HEK293T (cell line): ENCODE data around the gene C5orf34.

ENCODE experiments used
- ARNT ChIP-seq: fragments of 450-650 bp; IDR thresholded peaks from 2 replicates; pipeline ENCODE4 v1.6.1; 2017; ENCODE audit warnings: mild to moderate bottlenecking
- ELF4 ChIP-seq: fragments of 450-650 bp; IDR thresholded peaks from 2 replicates; pipeline ENCODE4 v1.6.1; 2017; ENCODE audit warnings: antibody characterized with exemption
- FOXA1 ChIP-seq: fragments of 450-650 bp; IDR thresholded peaks from 2 replicates; pipeline ENCODE4 v1.6.1; 2016; ENCODE audit warnings: mild to moderate bottlenecking
- FOXM1 ChIP-seq: fragments of 450-650 bp; IDR thresholded peaks from 2 replicates; pipeline ENCODE4 v1.6.1; 2017; ENCODE audit warnings: mild to moderate bottlenecking, borderline replicate concordance
- HDGF ChIP-seq: fragments of 450-650 bp; IDR thresholded peaks from 2 replicates; pipeline ENCODE4 v1.6.1; 2017; ENCODE audit warnings: antibody characterized with exemption, borderline replicate concordance
- SP1 ChIP-seq: fragments of 450-650 bp; IDR thresholded peaks from 2 replicates; pipeline ENCODE4 v1.6.1; 2017
- SUZ12 ChIP-seq: fragments of 450-650 bp; IDR thresholded peaks from 2 replicates; pipeline ENCODE4 v1.6.1; 2016; ENCODE audit warnings: mild to moderate bottlenecking
- TARDBP ChIP-seq: fragments of 450-650 bp; IDR thresholded peaks from 2 replicates; pipeline ENCODE4 v1.6.1; 2016

DNA sequence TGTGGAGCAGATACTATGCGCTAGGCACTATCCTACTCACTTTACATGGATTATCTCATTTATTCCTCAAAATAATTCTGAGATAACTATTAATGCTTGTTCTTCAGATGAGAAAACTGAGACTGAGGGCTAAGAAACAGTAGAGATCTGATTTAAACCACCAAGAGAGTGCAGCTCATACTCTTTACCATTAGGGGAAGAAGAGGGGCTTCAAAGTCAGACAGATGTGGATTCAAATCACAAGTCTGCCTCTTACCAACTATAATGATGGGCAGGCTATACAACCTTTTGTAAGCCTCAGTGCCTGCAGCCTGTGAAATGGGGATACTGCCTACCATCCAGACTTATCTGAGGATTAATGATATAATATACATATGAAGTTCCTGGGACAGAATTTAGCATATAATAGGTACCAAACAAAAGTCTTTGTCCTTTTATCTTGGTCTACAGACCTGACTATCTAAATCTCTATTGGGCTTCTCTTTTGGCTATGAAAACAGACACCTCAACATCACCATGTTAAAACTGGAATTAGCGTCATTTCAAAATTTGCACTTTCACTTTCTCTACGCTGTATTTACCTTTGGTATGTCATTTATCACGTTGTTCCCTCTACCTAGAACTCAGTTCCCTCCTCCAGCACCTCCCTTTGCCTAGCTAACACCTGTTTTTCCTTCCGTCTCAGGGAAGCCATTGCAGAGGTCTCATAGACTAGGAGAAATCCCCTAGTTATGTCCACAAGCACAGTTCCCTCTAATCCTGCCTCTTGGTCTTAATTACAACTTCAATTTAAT is 17.4 kb downstream of the C5orf34 start:
- TF ChIP-seq SP1 (no peak), HDGF (no peak), FOXA1 (no peak), ELF4 (no peak), TARDBP (no peak), SUZ12 (no peak), ARNT (no peak), FOXM1 (no peak)
